HG03066 (cell line): ENCODE data around the gene FURIN.
"Not testable (repeated sequence)": the region's sequence is repeated elsewhere in the genome, so short reads cannot be mapped to it uniquely, and the experiment has no call there.

Source experiments
- ATAC-seq: cut with Tn5 transposase; IDR thresholded peaks from one replicate; pipeline ENCODE4 v1.9.1; 2021; ENCODE audit warnings: low read depth; ENCODE audit not compliant: unreplicated experiment

Gene FURIN

GRCh38 chr15:90869601-90870353 is 1.4 kb downstream of the FURIN start:
- ATAC-seq: no peak

- no peak for ATAC-seq
Measured at GRCh38 chr15:90870354-90871138, 2.2 kb downstream of the FURIN start.

GRCh38 chr15:90871139-90871715 is 2.8 kb downstream of the FURIN start:
- no peak for ATAC-seq

DNA sequence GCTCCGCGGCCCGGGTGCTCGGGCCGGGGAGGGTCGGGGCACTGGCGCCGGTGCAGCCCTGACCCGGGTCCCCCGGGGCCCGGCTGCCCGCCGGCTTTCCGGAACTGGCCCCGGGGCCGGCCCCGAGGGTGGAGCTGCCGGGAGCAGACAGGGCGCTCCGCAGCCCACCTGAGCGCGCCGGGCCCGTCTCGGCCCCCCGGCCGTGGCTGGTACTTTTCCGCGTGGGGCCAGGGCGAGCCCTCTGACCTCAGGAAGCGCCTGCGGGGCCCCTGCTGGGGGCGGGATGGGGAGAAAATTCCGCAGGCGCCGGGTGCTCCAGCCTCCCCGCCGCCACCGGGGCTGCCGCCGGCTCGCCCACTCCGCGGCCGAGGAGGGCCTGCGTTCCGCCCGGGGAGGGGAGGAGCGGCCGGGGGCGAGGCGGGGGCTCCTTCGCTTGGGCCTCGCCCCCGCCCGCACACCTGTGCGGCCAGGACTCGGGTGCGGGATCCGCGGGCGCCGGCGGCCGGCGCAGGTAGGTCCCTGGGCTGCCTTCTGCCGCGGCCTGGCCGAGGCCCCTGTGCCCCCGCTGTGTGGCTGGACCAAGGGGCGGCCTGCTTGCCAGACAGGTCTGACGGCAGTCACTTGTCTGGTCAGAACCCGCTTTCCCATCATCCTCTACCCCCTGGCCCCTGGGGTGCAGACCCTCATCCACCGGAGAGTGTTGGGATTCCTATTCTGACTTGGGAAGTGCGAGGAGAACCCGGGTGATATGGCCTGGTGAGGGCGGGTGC is 3.5 kb downstream of the FURIN start:
- no peak for ATAC-seq

DNA sequence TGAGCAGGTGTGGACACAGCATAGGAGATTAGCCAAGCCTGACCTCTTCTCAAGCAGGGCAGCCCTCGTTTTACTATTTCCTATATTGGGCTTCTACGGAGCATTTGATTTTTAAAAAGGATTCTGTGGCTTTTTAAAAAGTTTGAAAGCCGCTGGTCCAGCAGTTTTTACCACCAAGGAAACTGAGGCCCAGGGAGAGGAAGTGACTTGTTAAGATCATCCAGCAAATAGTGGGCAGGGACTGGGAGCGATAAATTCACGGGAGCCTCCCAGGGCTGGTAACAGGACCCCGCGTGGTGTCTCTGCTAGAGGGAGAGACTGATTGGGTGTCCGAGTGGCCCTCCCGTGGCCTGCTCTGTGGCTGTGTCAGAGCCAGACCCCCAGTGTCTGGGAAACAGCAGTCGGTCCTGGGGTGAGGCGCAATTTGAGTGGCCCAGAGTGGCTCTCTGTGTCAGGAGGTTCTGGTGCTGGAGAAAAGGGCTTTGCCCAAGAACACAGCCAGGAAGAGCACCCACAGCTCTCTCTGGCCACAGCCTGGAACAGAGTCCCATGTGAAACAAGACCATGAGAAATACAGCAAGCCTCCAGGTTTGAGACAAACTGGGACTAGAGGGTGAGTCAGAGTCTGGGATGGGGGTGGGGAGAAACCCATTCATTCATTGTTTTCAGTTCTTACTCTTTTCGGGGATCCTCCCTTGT is 4.2 kb downstream of the FURIN start:
- no peak for ATAC-seq

DNA sequence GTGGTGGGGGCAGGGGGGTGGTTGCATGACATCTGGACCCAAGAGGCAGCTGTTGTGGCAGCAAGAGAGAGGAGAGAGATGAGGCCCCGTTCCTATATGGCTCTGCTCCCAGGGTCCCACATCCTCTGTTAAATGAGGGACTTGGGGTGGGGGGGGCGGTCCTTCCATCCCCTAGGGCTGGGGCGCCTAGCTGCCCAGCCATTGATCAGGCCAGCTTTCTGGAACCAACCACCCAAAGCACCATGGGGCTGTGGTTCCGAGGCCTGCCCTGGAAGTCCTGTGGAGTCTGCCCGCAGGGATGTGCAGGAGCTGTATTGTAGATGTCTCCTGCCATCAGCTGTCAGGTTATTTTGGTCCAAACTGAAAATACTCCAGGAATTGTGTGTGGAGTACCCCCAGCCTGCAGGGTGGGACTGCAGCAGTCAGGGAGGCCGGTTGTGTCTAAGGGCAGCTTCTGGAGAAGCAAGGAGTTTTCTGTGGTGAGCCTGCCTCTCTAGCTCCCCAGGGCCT is 5.2 kb downstream of the FURIN start:
- ATAC-seq: no peak

DNA sequence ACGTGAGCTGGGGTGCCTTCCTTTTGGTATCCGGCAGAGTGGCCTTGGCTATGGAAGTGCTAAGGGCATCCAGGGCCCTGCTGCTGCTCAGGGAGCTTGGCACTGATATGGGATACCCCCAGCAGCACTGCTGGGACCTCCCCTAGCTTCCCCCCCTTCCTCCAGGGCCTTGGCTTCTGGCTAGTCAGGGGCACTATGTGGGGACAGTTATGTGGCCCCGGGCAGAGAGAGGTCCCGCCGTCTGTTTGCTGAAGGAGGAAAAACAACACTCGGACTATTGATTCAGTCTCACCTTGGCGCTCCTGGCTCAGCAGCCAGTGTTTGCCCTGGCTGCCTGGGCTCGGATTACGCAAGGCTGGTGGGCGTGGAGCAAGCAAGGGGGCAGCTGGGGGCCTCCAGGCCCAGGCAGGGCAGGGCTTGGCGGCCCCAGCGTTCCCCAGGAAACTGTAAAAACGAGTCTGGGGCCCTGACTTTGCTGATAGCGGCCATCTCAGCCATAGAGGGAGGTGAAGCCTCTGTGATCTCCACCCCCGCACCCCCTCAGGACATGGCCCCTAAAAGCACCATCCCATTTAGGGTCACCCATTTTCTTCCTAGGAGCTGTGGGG is 5.7 kb downstream of the FURIN start:
- ATAC-seq: no peak

DNA sequence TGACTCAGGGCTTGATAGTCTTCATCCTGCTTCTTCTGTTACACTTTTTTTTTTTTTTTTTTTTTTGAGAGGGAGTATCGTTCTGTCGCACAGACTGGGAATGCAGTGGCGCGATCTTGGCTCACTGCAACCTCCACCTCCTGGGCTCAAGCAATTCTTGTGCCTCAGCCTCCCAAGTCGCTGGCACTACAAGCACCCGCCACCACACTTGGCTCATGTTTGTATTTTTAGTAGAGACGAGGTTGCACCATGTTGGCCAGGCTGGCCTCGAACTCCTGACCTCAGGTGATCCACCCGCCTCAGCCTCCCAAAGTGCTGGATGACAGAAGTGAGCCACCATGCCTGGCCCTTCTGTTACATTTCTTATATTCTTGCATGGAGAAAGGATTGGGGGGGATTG is 6.6 kb downstream of the FURIN start:
- ATAC-seq: not testable (repeated sequence)

GRCh38 chr15:90875549-90875981 is 7.2 kb downstream of the FURIN start:
- no peak for ATAC-seq

DNA sequence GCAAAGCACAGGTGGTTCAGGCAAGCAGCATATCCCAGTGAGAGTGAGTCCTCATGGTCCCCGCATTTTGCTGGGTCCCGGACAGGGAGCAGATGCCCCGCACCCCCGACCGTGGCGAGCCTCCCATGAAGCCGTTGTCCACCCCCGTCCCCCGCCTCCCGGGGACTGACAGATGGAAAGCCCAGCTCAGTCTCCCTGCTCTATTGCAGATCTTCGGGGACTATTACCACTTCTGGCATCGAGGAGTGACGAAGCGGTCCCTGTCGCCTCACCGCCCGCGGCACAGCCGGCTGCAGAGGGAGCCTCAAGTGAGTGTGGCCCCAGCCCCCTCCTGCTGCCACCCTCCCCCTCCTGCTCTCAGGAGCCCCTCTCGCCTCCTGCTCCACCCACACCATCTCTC is 7.7 kb downstream of the FURIN start:
- ATAC-seq: no peak

DNA sequence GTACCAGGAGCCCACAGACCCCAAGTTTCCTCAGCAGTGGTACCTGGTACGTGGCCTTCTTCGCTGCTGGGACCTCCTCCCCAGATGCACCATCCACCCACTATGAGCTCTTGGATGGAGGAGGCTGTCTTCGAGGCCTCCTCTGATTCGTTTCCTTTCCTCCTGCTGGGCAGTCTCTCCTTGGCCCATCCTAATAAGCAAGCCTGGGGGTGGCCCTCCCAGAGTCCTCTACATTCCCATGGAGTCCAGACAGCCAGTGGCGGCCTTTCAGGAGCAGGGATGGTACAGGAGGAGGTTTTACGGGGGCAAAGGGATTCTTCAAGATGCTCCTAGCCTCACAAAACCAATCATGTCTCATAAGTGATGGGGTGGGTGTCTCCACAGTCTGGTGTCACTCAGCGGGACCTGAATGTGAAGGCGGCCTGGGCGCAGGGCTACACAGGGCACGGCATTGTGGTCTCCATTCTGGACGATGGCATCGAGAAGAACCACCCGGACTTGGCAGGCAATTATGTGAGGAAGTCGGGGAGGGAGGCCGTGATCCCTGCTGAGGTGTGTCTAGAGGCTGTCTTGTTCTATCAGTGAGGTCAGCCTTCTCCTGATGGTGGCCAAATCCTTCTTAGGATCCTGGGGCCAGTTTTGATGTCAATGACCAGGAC is 8.3 kb downstream of the FURIN start:
- ATAC-seq: no peak

GRCh38 chr15:90877315-90877714 is 8.9 kb downstream of the FURIN start:
- ATAC-seq: no peak

DNA sequence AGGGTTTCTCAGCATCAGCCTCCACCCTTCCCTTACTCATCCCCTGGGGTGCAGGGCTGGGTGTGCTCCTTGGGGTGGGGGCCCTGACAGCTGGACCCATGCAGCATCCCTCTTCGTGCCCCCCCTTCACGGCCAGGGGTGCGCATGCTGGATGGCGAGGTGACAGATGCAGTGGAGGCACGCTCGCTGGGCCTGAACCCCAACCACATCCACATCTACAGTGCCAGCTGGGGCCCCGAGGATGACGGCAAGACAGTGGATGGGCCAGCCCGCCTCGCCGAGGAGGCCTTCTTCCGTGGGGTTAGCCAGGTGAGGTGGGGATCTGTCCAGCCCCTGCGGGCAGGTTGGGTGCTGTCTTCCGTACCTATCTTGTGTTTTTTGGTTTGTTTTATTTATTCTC is 9.6 kb downstream of the FURIN start:
- ATAC-seq: no peak

DNA sequence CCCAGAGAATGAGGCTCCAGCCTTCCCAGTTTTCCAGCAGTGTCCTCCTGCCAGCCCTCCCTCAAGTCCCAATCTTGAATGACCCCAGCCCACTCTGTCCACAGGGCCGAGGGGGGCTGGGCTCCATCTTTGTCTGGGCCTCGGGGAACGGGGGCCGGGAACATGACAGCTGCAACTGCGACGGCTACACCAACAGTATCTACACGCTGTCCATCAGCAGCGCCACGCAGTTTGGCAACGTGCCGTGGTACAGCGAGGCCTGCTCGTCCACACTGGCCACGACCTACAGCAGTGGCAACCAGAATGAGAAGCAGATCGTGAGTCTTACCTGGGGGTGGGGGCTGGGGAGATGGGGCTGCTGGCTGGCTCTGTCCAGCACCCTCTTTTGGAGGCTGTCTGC is 10.3 kb downstream of the FURIN start:
- no peak for ATAC-seq

GRCh38 chr15:90879730-90880366 is 11.5 kb downstream of the FURIN start:
- no peak for ATAC-seq

- no peak for ATAC-seq
Measured at GRCh38 chr15:90880381-90881145, 12.2 kb downstream of the FURIN start.

DNA sequence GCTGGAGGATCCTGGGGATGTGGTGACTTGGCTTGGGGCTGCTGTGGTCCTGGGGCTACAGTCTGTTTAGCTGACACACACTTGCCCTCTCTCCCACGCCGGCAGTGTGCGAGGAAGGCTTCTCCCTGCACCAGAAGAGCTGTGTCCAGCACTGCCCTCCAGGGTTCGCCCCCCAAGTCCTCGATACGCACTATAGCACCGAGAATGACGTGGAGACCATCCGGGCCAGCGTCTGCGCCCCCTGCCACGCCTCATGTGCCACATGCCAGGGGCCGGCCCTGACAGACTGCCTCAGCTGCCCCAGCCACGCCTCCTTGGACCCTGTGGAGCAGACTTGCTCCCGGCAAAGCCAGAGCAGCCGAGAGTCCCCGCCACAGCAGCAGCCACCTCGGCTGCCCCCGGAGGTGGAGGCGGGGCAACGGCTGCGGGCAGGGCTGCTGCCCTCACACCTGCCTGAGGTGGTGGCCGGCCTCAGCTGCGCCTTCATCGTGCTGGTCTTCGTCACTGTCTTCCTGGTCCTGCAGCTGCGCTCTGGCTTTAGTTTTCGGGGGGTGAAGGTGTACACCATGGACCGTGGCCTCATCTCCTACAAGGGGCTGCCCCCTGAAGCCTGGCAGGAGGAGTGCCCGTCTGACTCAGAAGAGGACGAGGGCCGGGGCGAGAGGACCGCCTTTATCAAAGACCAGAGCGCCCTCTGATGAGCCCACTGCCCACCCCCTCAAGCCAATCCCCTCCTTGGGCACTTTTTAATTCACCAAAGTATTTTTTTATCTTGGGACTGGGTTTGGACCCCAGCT is 13.0 kb downstream of the FURIN start:
- no peak for ATAC-seq
